Muscle layer of colon (tissue), 2 donors: ENCODE results near the gene GPR42.

ENCODE experiments used
- H3K27ac ChIP-seq: one replicate; pipeline ENCODE4 v1.7.0; 2013; ENCODE audit warnings: low read depth, mild to moderate bottlenecking, low read length, moderate library complexity
- H3K27me3 ChIP-seq, 2 donors: one replicate each; pipeline ENCODE4 v1.7.0; 2013; ENCODE audit warnings: low read length in 2 of 2, mild to moderate bottlenecking in 2 of 2; ENCODE audit not compliant: insufficient read depth in 2 of 2, control insufficient read depth in 1 of 2
- H3K36me3 ChIP-seq: one replicate; pipeline ENCODE4 v1.7.0; 2013; ENCODE audit warnings: mild to moderate bottlenecking, low read length; ENCODE audit not compliant: insufficient read depth
- H3K4me1 ChIP-seq: one replicate; pipeline ENCODE4 v1.7.0; 2013; ENCODE audit warnings: mild to moderate bottlenecking, low read length; ENCODE audit not compliant: insufficient read depth
- H3K4me3 ChIP-seq, 2 donors: one replicate each; pipeline ENCODE4 v1.7.0; 2013; ENCODE audit warnings: low read length in 2 of 2, low read depth in 1 of 2, mild to moderate bottlenecking in 1 of 2, moderate library complexity in 1 of 2
- H3K9ac ChIP-seq: one replicate; pipeline ENCODE4 v1.7.0; 2013; ENCODE audit warnings: low read length
- H3K9me3 ChIP-seq: one replicate; pipeline ENCODE4 v1.7.0; 2013; ENCODE audit warnings: mild to moderate bottlenecking, low read length
- donor health status: abdominal sarcoma.
- donor health status: Adenocarcinoma of cecum.

GPR42 gene

GRCh38 chr19:35370722-35371121 lies at the start of gene GPR42:
Gene GPR42, plus strand, starts transcription at chr19:35371068. Its CDS starts 292 bp downstream, at chr19:35371360.
- no peak within 1 kb of the TSS for H3K27ac ChIP-seq
- no peaks in the 10 kb centered on the region for H3K36me3 ChIP-seq
- no peak within 1 kb of the TSS for H3K4me3 ChIP-seq

GRCh38 chr19:35321291-35321690 lies 49.6 kb upstream of the GPR42 start:
- no peaks in the 10 kb centered on the region for H3K27me3 ChIP-seq
- no peak overlapping the region for H3K4me3 ChIP-seq
- H3K9me3 ChIP-seq: peaks cover 4% of the 10 kb centered on the region
- no peak overlapping the region for H3K27ac ChIP-seq
- H3K4me1 ChIP-seq: no peaks in the 10 kb centered on the region
- no peak overlapping the region for H3K9ac ChIP-seq
- no peaks in the 10 kb centered on the region for H3K36me3 ChIP-seq

More at GRCh38 chr19:35370722-35371121, at the start of gene GPR42:
- Histone ChIP-seq H3K4me1 (no peaks in the 10 kb centered on the region), H3K9me3 (no peaks in the 10 kb centered on the region), H3K9ac (no peak within 1 kb of the TSS), H3K27me3 (no peaks in the 10 kb centered on the region)

DNA sequence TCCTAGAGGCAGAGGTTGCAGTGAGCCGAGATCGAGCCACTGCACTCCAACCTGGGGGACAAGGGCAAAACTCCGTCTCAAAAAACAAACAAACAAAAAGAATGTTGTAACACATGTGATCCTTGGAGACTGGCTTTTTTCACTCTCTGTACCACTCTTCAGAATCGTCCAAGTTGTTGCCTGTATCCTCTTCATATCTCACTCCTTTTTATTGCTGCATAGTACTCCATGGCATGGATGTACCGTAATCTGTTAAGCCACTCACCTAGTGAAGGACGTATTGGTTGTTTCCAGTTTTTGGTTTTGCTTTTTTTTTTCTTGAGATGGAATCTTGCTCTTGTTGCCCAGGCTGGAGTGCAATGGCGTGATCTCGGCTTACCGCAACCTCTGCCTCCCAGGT lies 48.9 kb upstream of the GPR42 start:
- no peak overlapping the region for H3K9ac ChIP-seq
- no peaks in the 10 kb centered on the region for H3K36me3 ChIP-seq
- peaks cover 4% of the 10 kb centered on the region for H3K9me3 ChIP-seq
- no peaks in the 10 kb centered on the region for H3K4me1 ChIP-seq
- no peak overlapping the region for H3K27ac ChIP-seq
- H3K27me3 ChIP-seq: no peaks in the 10 kb centered on the region
- no peak overlapping the region for H3K4me3 ChIP-seq

GRCh38 chr19:35327642-35328041 lies 43.2 kb upstream of the GPR42 start:
- H3K4me1 ChIP-seq: no peaks in the 10 kb centered on the region
- no peak overlapping the region for H3K27ac ChIP-seq
- no peaks in the 10 kb centered on the region for H3K36me3 ChIP-seq
- H3K9ac ChIP-seq: no peak overlapping the region
- H3K27me3 ChIP-seq: peaks cover 0 to 4% of the 10 kb centered on the region in 2 donors
- H3K4me3 ChIP-seq: no peak overlapping the region
- H3K9me3 ChIP-seq: no peaks in the 10 kb centered on the region

- Histone ChIP-seq H3K27ac (no peak within 1 kb of the TSS), H3K9ac (no peak within 1 kb of the TSS), H3K36me3 (no peaks in the 10 kb centered on the region), H3K4me3 (no peak within 1 kb of the TSS), H3K9me3 (no peaks in the 10 kb centered on the region), H3K4me1 (no peaks in the 10 kb centered on the region), H3K27me3 (peaks cover 0 to 4% of the 10 kb centered on the region in 2 donors)
These were observed 42.0 kb upstream of the GPR42 start, which contains the start of gene CD22 for GRCh38 chr19:35328851-35329285. Gene CD22, plus strand, starts transcription at chr19:35329187. Its CDS starts 2,854 bp downstream, at chr19:35332041.

- H3K9me3 ChIP-seq: no peaks in the 10 kb centered on the region
- H3K4me1 ChIP-seq: no peaks in the 10 kb centered on the region
- H3K27ac ChIP-seq: no peak overlapping the region
- no peak overlapping the region for H3K4me3 ChIP-seq
- H3K9ac ChIP-seq: no peak overlapping the region
- H3K36me3 ChIP-seq: no peaks in the 10 kb centered on the region
- H3K27me3 ChIP-seq: peaks cover 0 to 4% of the 10 kb centered on the region in 2 donors
These were observed 41.5 kb upstream of the GPR42 start for GRCh38 chr19:35329323-35329722.

GRCh38 chr19:35330475-35330874 lies 40.4 kb upstream of the GPR42 start:
- Histone ChIP-seq H3K9me3 (no peaks in the 10 kb centered on the region), H3K9ac (no peak overlapping the region), H3K36me3 (no peaks in the 10 kb centered on the region), H3K4me3 (no peak overlapping the region), H3K27me3 (peaks cover 0 to 4% of the 10 kb centered on the region in 2 donors), H3K4me1 (no peaks in the 10 kb centered on the region), H3K27ac (no peak overlapping the region)

DNA sequence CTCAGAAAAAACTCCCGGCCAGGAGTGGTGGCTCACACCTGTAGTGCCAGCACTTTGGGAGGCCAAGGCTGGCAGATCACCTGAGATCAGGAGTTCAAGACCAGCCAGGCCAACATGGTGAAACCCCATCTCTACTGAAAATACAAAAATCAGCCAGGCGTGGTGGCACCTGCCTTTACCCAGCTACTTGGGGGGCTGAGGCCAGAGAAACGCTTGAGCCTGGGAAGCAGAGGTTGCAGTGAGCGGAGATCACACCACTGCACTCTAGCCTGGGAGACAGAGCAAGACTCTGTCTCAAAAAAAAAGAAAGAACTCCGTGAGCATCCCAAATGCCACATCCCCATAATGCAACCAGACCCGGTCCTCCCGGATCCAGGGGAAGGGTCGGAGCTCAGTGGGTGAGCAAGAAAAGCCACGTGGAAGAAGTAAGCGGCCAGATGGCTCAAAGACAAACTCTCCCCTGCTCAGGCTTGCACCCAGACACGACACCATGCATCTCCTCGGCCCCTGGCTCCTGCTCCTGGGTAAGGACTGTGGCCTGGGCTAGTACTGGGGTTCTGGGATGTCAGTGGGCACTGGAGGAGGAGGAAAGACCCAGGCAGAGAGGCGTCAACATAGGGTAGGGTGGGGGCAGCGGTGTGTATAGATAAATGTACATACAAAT lies 39.2 kb upstream of the GPR42 start:
- H3K27me3 ChIP-seq: peaks cover 0 to 4% of the 10 kb centered on the region in 2 donors
- H3K36me3 ChIP-seq: no peaks in the 10 kb centered on the region
- no peaks in the 10 kb centered on the region for H3K4me1 ChIP-seq
- no peak overlapping the region for H3K27ac ChIP-seq
- no peaks in the 10 kb centered on the region for H3K9me3 ChIP-seq
- no peak overlapping the region for H3K9ac ChIP-seq
- no peak overlapping the region for H3K4me3 ChIP-seq

GRCh38 chr19:35332817-35333216 lies 38.1 kb upstream of the GPR42 start:
- H3K9me3 ChIP-seq: no peaks in the 10 kb centered on the region
- H3K4me1 ChIP-seq: no peaks in the 10 kb centered on the region
- H3K36me3 ChIP-seq: no peaks in the 10 kb centered on the region
- no peak overlapping the region for H3K9ac ChIP-seq
- peaks cover 0 to 4% of the 10 kb centered on the region in 2 donors for H3K27me3 ChIP-seq
- no peak overlapping the region for H3K27ac ChIP-seq
- H3K4me3 ChIP-seq: no peak overlapping the region

- no peak overlapping the region for H3K27ac ChIP-seq
- H3K4me3 ChIP-seq: no peak overlapping the region
- H3K9me3 ChIP-seq: no peaks in the 10 kb centered on the region
- peaks cover 0 to 4% of the 10 kb centered on the region in 2 donors for H3K27me3 ChIP-seq
- no peaks in the 10 kb centered on the region for H3K4me1 ChIP-seq
- H3K9ac ChIP-seq: no peak overlapping the region
- H3K36me3 ChIP-seq: no peaks in the 10 kb centered on the region
These were observed 36.6 kb upstream of the GPR42 start for GRCh38 chr19:35334144-35334753.

DNA sequence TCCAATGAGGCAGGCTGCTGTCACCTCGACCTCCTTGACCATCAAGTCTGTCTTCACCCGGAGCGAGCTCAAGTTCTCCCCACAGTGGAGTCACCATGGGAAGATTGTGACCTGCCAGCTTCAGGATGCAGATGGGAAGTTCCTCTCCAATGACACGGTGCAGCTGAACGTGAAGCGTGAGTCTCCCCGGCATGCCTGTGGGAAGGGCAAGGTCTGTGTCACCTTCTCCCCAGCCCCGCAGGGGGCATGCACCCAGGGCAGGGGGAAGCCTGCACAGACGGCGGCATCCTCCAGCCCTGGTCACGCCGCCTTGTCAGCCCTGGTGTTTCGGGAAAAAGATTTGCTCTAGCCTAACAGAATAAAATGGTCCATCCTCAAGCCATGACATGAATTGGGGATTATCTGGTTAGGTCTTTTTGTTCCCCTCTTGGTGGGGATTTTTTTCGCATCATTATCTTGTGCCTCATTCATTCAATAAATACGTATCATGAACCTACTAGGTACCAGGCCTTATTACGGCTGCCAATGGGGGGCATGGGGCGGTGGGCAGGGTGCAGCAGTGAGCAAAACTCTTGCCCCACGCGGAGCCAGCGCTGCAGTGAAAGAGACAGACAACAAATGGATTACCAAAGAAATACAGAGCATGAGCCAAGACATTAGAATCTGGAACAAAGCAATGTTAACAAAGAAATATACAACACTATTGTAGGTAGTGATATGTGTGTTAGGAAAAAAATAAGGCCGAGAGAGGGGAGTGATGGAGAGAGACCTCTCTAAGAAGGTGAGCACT lies 34.5 kb upstream of the GPR42 start:
- no peaks in the 10 kb centered on the region for H3K27me3 ChIP-seq
- no peak overlapping the region for H3K27ac ChIP-seq
- H3K4me1 ChIP-seq: no peaks in the 10 kb centered on the region
- H3K4me3 ChIP-seq: no peak overlapping the region
- H3K36me3 ChIP-seq: no peaks in the 10 kb centered on the region
- H3K9ac ChIP-seq: no peak overlapping the region
- H3K9me3 ChIP-seq: no peaks in the 10 kb centered on the region
